ENCODE results near the gene TOM1L2.

Gene TOM1L2

DNA sequence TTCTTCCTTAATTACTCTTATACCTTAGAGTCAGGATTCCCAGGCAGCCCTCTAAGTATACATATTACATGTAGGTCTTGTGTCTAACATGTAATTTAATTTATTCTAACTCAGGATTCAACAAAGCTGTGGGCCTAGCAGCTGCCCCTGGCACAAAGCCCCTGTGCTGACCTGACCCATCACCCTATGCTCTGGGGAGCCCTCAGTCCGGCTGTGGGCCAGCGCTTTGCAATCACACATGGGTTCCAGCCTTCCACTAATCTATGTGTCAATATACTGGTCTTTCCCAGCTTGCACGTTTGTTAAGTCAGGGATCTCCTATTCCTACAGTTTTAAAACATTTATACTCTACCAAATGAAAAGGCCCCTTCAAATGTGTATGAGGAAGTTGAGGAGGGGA is 72.7 kb downstream of the TOM1L2 start:
- Histone ChIP-seq H3K79me2 (ENCODE audit: insufficient read depth, low read length) (no peaks in the 10 kb centered on the region), H3K27me3 (ENCODE audit: insufficient read depth, low read length, poor library complexity) (no peaks in the 10 kb centered on the region), H3K9ac (ENCODE audit: low read depth, low read length) (no peak overlapping the region), H3K27ac (ENCODE audit: low read length) (no peak overlapping the region), H3K4me2 (ENCODE audit: insufficient read depth, low read length) (no peak overlapping the region), H3K9me3 (ENCODE audit: insufficient read depth, low read length, severe bottlenecking) (no peaks in the 10 kb centered on the region), H3K36me3 (ENCODE audit: insufficient read depth, low read length) (no peaks in the 10 kb centered on the region), H3K4me1 (ENCODE audit: insufficient read depth, low read length) (no peaks in the 10 kb centered on the region), H2AFZ (ENCODE audit: low read depth, low read length) (no peak overlapping the region), H4K20me1 (ENCODE audit: insufficient read depth, low read length) (no peaks in the 10 kb centered on the region), H3K4me3 (ENCODE audit: low read depth in 1 of 2, low read length in 2 of 2) (no peak overlapping the region)
- DNase-seq: no peak
- TF ChIP-seq, protein P1, sequence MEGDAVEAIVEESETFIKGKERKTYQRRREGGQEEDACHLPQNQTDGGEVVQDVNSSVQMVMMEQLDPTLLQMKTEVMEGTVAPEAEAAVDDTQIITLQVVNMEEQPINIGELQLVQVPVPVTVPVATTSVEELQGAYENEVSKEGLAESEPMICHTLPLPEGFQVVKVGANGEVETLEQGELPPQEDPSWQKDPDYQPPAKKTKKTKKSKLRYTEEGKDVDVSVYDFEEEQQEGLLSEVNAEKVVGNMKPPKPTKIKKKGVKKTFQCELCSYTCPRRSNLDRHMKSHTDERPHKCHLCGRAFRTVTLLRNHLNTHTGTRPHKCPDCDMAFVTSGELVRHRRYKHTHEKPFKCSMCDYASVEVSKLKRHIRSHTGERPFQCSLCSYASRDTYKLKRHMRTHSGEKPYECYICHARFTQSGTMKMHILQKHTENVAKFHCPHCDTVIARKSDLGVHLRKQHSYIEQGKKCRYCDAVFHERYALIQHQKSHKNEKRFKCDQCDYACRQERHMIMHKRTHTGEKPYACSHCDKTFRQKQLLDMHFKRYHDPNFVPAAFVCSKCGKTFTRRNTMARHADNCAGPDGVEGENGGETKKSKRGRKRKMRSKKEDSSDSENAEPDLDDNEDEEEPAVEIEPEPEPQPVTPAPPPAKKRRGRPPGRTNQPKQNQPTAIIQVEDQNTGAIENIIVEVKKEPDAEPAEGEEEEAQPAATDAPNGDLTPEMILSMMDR (IDR thresholded peaks at IDR 0.05; ENCODE audit: borderline replicate concordance, extremely low read depth, low read length, poor library complexity, severe bottlenecking): no peak
- TF ChIP-seq EZH2 (IDR thresholded peaks at IDR 0.05; ENCODE audit: borderline replicate concordance, low read depth, low read length, severe bottlenecking): no peak
- ATAC-seq (ENCODE audit: insufficient read depth, low read depth): no peak

GRCh38 chr17:17898673-17899072 is 73.5 kb downstream of the TOM1L2 start:
- no peak for DNase-seq
- Histone ChIP-seq H3K4me2 (ENCODE audit: insufficient read depth, low read length) (no peak overlapping the region), H3K4me1 (ENCODE audit: insufficient read depth, low read length) (no peaks in the 10 kb centered on the region), H2AFZ (ENCODE audit: low read depth, low read length) (no peak overlapping the region), H3K9me3 (ENCODE audit: insufficient read depth, low read length, severe bottlenecking) (no peaks in the 10 kb centered on the region), H4K20me1 (ENCODE audit: insufficient read depth, low read length) (no peaks in the 10 kb centered on the region), H3K36me3 (ENCODE audit: insufficient read depth, low read length) (no peaks in the 10 kb centered on the region), H3K4me3 (ENCODE audit: low read depth in 1 of 2, low read length in 2 of 2) (no peak overlapping the region), H3K27me3 (ENCODE audit: insufficient read depth, low read length, poor library complexity) (no peaks in the 10 kb centered on the region), H3K27ac (ENCODE audit: low read length) (no peak overlapping the region), H3K79me2 (ENCODE audit: insufficient read depth, low read length) (no peaks in the 10 kb centered on the region), H3K9ac (ENCODE audit: low read depth, low read length) (no peak overlapping the region)
- ATAC-seq (ENCODE audit: insufficient read depth, low read depth): no peak
- TF ChIP-seq, protein P1 (IDR thresholded peaks at IDR 0.05; ENCODE audit: borderline replicate concordance, extremely low read depth, low read length, poor library complexity, severe bottlenecking): no peak
- no peak for TF ChIP-seq EZH2 (IDR thresholded peaks at IDR 0.05; ENCODE audit: borderline replicate concordance, low read depth, low read length, severe bottlenecking)

GRCh38 chr17:17897442-17897841 is 74.8 kb downstream of the TOM1L2 start:
- H3K4me2 ChIP-seq (ENCODE audit: insufficient read depth, low read length): no peak overlapping the region
- no peaks in the 10 kb centered on the region for H3K9me3 ChIP-seq (ENCODE audit: insufficient read depth, low read length, severe bottlenecking)
- H3K36me3 ChIP-seq (ENCODE audit: insufficient read depth, low read length): no peaks in the 10 kb centered on the region
- H3K27ac ChIP-seq (ENCODE audit: low read length): no peak overlapping the region
- H4K20me1 ChIP-seq (ENCODE audit: insufficient read depth, low read length): no peaks in the 10 kb centered on the region
- H3K4me3 ChIP-seq (ENCODE audit: low read depth in 1 of 2, low read length in 2 of 2): no peak overlapping the region
- no peaks in the 10 kb centered on the region for H3K79me2 ChIP-seq (ENCODE audit: insufficient read depth, low read length)
- no peaks in the 10 kb centered on the region for H3K4me1 ChIP-seq (ENCODE audit: insufficient read depth, low read length)
- TF ChIP-seq, protein P1 (IDR thresholded peaks at IDR 0.05; ENCODE audit: borderline replicate concordance, extremely low read depth, low read length, poor library complexity, severe bottlenecking): no peak
- no peak for TF ChIP-seq EZH2 (IDR thresholded peaks at IDR 0.05; ENCODE audit: borderline replicate concordance, low read depth, low read length, severe bottlenecking)
- DNase-seq: no peak
- H2AFZ ChIP-seq (ENCODE audit: low read depth, low read length): no peak overlapping the region
- ATAC-seq (ENCODE audit: insufficient read depth, low read depth): no peak
- H3K9ac ChIP-seq (ENCODE audit: low read depth, low read length): no peak overlapping the region
- H3K27me3 ChIP-seq (ENCODE audit: insufficient read depth, low read length, poor library complexity): no peaks in the 10 kb centered on the region

GRCh38 chr17:17896746-17897145 is 75.5 kb downstream of the TOM1L2 start:
- Histone ChIP-seq H3K27me3 (ENCODE audit: insufficient read depth, low read length, poor library complexity) (no peaks in the 10 kb centered on the region), H4K20me1 (ENCODE audit: insufficient read depth, low read length) (no peaks in the 10 kb centered on the region), H3K9me3 (ENCODE audit: insufficient read depth, low read length, severe bottlenecking) (no peaks in the 10 kb centered on the region), H3K79me2 (ENCODE audit: insufficient read depth, low read length) (no peaks in the 10 kb centered on the region), H2AFZ (ENCODE audit: low read depth, low read length) (no peak overlapping the region), H3K9ac (ENCODE audit: low read depth, low read length) (no peak overlapping the region), H3K36me3 (ENCODE audit: insufficient read depth, low read length) (no peaks in the 10 kb centered on the region), H3K4me3 (ENCODE audit: low read depth in 1 of 2, low read length in 2 of 2) (no peak overlapping the region), H3K4me2 (ENCODE audit: insufficient read depth, low read length) (no peak overlapping the region), H3K4me1 (ENCODE audit: insufficient read depth, low read length) (no peaks in the 10 kb centered on the region), H3K27ac (ENCODE audit: low read length) (no peak overlapping the region)
- DNase-seq: no peak
- no peak for TF ChIP-seq EZH2 (IDR thresholded peaks at IDR 0.05; ENCODE audit: borderline replicate concordance, low read depth, low read length, severe bottlenecking)
- TF ChIP-seq, protein P1 (IDR thresholded peaks at IDR 0.05; ENCODE audit: borderline replicate concordance, extremely low read depth, low read length, poor library complexity, severe bottlenecking): no peak
- ATAC-seq (ENCODE audit: insufficient read depth, low read depth): no peak
